ENCODE measurements around the gene DDOST.
"Not testable (repeated sequence)": the region's sequence is repeated elsewhere in the genome, so short reads cannot be mapped to it uniquely, and the experiment has no call there.

DDOST gene

GRCh38 chr1:20615946-20616846, 45.0 kb downstream of the DDOST start:
- TF ChIP-seq, protein P1, sequence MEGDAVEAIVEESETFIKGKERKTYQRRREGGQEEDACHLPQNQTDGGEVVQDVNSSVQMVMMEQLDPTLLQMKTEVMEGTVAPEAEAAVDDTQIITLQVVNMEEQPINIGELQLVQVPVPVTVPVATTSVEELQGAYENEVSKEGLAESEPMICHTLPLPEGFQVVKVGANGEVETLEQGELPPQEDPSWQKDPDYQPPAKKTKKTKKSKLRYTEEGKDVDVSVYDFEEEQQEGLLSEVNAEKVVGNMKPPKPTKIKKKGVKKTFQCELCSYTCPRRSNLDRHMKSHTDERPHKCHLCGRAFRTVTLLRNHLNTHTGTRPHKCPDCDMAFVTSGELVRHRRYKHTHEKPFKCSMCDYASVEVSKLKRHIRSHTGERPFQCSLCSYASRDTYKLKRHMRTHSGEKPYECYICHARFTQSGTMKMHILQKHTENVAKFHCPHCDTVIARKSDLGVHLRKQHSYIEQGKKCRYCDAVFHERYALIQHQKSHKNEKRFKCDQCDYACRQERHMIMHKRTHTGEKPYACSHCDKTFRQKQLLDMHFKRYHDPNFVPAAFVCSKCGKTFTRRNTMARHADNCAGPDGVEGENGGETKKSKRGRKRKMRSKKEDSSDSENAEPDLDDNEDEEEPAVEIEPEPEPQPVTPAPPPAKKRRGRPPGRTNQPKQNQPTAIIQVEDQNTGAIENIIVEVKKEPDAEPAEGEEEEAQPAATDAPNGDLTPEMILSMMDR (IDR thresholded peaks at IDR 0.05; ENCODE audit: low read depth, low read length, missing control alignments): no peak
- DNase-seq (ENCODE audit: extremely low read depth, low read depth): no peak
- no peak overlapping the region for H3K4me3 ChIP-seq (replicated peaks; ENCODE audit: low read depth, low read length)

DNA sequence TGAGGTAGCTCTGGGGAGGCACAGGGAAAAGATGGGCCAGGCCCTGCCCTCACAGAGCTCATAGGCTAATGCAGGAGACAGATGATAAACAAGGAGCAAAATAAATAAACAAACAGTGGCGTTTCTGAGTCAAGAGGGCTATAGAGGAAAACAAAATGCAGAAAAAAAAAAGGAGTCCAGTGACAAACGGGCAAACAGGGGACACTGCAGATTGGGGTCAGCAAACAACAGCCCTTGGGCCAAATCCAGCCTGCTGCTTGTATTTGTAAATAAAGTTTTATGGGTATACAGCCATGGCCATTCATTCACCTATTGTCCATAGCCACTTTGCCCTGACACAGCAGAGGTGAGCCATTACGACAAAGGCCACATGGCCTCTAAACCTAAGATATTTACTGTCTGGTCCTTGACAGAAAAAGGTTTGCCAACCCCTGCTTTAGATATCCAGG, 47.0 kb downstream of the DDOST start:
- H3K4me3 ChIP-seq (replicated peaks; ENCODE audit: low read depth, low read length): no peak overlapping the region
- no peak for DNase-seq (ENCODE audit: extremely low read depth, low read depth)
- TF ChIP-seq, protein P1 (IDR thresholded peaks at IDR 0.05; ENCODE audit: low read depth, low read length, missing control alignments): no peak

DNA sequence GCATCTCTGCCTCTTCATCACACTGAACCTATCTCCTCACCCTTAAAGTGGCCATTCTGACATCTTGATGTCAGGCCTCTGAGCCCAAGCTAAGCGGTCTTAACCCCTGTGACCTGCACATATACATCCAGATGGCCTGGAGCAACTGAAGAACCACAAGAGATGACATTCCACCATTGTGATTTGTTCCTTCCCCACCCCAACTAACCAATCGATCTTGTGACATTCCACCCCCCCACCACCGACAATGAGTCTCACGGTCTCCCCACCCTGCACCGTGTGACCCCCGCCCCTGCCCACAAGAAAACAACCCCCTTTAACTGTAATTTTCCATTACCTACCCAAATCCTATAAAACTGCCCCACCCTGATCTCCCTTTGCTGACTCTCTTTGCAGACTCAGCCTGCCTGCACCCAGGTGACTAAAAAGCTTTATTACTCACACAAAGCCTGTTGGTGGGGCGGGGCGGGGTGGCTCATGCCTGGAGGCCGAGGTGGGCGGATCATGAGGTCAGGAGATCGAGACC, 48.9 kb downstream of the DDOST start:
- TF ChIP-seq, protein P1 (IDR thresholded peaks at IDR 0.05; ENCODE audit: low read depth, low read length, missing control alignments): no peak
- no peak overlapping the region for H3K4me3 ChIP-seq (replicated peaks; ENCODE audit: low read depth, low read length)
- no peak for DNase-seq (ENCODE audit: extremely low read depth, low read depth)

DNA sequence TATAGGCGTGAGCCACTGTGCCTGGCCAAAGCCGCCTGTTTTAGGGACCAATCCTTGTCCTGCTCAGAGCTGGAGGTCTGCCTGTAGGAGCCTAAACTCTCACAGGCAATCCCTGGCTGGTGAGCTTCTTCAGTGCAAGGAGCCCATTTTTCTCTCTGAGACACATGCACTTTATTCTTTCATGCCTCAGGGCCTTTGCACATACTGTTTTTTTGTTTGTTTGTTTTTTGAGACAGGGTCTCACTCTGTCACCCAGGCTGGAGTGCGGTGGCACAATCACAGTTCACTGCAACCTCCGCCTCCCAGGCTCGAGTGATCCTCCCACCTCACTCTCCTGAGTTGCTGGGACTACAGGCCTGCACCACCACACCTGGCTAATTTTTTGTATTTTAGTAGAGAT, 49.5 kb downstream of the DDOST start:
- H3K4me3 ChIP-seq (replicated peaks; ENCODE audit: low read depth, low read length): no peak overlapping the region
- DNase-seq (ENCODE audit: extremely low read depth, low read depth): no peak
- TF ChIP-seq, protein P1 (IDR thresholded peaks at IDR 0.05; ENCODE audit: low read depth, low read length, missing control alignments): no peak

DNA sequence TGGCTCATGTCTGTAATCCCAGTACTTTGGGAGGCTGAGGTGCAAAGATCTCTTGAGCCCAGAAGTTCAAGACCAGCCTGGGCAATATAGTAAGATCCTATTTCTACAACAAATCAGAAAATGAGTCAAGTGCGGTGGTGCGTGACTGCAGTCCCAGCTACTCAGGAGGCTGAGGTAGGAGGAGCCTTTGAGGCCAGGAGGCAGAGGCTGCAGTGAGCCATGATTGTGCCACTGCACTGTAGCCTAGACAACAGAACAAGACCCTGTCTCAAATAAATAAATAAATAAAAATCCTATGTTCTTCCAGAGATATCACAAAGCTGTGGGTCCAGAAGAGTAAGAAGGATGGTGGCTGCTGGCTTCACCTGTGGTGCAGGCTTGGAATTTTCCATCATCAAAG, 50.2 kb downstream of the DDOST start:
- DNase-seq (ENCODE audit: extremely low read depth, low read depth): no peak
- H3K4me3 ChIP-seq (replicated peaks; ENCODE audit: low read depth, low read length): no peak overlapping the region
- TF ChIP-seq, protein P1 (IDR thresholded peaks at IDR 0.05; ENCODE audit: low read depth, low read length, missing control alignments): no peak

- H3K4me3 ChIP-seq (replicated peaks; ENCODE audit: low read depth, low read length): no peak overlapping the region
- TF ChIP-seq, protein P1 (IDR thresholded peaks at IDR 0.05; ENCODE audit: low read depth, low read length, missing control alignments): no peak
- no peak for DNase-seq (ENCODE audit: extremely low read depth, low read depth)
Measured at GRCh38 chr1:20609541-20609940, 51.6 kb downstream of the DDOST start.

DNA sequence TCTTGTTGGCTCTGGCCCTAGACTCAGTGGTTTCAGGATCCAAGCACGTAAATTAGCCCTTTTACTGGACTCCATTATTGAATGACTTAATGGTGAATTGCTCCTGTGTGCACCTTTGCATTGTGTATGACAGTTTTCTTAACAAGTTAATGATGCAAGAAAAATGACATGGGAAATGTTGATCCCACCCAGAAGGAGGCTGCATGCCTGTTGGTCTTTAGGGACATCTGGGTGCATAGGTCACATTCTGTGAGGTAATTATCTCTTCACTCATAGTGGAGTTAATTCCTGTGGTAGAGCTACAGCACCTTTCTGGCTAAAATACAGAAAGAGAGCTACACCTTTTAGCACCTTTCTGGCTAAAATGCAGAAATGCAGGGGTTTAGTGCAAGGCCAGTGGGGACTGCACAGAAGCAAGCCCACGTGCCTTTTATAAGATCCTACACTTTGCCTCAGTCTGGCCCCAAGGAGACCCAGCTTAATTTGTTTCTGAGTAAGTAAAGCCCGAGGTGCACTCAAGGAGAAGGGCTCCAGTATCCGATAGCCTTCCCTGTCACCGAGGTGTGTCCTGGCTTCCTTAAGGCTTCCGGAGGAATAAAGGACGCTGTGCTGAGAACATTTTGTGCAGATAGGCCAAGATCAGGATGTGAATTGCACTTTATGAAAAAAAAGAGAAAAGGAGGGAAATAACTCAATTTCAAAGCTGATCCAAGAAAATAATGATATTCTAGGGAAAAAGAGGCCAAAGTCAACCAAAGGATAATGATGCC, 54.2 kb downstream of the DDOST start:
- not testable (repeated sequence) for DNase-seq (ENCODE audit: extremely low read depth, low read depth); H3K4me3 ChIP-seq (replicated peaks; ENCODE audit: low read depth, low read length)
